ENCODE data around the gene VAV1.

DNA sequence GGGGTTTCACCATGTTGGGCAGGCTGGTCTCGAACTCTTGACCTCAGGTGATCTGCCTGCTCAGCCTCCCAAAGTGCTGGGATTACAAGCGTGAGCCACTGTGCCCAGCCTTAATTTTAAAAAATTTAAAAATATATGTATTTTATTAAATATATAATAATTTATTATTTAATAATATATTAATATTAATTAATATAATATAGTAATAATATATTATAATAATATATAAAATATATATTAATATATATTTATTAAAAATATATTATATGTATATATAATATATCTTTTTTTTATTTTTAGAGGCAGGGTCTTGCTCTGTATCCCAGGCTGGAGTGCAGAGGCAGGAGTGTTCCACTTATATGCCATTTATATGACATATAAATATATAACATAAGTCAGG lies 61.9 kb downstream of the VAV1 start:
- TF ChIP-seq, protein P1, sequence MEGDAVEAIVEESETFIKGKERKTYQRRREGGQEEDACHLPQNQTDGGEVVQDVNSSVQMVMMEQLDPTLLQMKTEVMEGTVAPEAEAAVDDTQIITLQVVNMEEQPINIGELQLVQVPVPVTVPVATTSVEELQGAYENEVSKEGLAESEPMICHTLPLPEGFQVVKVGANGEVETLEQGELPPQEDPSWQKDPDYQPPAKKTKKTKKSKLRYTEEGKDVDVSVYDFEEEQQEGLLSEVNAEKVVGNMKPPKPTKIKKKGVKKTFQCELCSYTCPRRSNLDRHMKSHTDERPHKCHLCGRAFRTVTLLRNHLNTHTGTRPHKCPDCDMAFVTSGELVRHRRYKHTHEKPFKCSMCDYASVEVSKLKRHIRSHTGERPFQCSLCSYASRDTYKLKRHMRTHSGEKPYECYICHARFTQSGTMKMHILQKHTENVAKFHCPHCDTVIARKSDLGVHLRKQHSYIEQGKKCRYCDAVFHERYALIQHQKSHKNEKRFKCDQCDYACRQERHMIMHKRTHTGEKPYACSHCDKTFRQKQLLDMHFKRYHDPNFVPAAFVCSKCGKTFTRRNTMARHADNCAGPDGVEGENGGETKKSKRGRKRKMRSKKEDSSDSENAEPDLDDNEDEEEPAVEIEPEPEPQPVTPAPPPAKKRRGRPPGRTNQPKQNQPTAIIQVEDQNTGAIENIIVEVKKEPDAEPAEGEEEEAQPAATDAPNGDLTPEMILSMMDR (conservative IDR thresholded peaks at IDR 0.05; ENCODE audit: low read depth in 2 of 2) = no peak
- no peak for TF ChIP-seq EZH2 (IDR thresholded peaks at IDR 0.05; ENCODE audit: low read depth, unreplicated experiment)
- TF ChIP-seq, protein P2, sequence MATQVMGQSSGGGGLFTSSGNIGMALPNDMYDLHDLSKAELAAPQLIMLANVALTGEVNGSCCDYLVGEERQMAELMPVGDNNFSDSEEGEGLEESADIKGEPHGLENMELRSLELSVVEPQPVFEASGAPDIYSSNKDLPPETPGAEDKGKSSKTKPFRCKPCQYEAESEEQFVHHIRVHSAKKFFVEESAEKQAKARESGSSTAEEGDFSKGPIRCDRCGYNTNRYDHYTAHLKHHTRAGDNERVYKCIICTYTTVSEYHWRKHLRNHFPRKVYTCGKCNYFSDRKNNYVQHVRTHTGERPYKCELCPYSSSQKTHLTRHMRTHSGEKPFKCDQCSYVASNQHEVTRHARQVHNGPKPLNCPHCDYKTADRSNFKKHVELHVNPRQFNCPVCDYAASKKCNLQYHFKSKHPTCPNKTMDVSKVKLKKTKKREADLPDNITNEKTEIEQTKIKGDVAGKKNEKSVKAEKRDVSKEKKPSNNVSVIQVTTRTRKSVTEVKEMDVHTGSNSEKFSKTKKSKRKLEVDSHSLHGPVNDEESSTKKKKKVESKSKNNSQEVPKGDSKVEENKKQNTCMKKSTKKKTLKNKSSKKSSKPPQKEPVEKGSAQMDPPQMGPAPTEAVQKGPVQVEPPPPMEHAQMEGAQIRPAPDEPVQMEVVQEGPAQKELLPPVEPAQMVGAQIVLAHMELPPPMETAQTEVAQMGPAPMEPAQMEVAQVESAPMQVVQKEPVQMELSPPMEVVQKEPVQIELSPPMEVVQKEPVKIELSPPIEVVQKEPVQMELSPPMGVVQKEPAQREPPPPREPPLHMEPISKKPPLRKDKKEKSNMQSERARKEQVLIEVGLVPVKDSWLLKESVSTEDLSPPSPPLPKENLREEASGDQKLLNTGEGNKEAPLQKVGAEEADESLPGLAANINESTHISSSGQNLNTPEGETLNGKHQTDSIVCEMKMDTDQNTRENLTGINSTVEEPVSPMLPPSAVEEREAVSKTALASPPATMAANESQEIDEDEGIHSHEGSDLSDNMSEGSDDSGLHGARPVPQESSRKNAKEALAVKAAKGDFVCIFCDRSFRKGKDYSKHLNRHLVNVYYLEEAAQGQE (IDR thresholded peaks at IDR 0.05; ENCODE audit: unreplicated experiment) = no peak
- no peak for TF ChIP-seq POLR2AphosphoS5 (IDR thresholded peaks at IDR 0.05; ENCODE audit: low read depth)
- TF ChIP-seq EZH2phosphoT487 (IDR thresholded peaks at IDR 0.05; ENCODE audit: unreplicated experiment) = no peak
- TF ChIP-seq CREB1 (CRISPR knock-in tag; IDR thresholded peaks at IDR 0.05; ENCODE audit: low read depth) = no peak
- TF ChIP-seq JUNB (IDR thresholded peaks at IDR 0.05; ENCODE audit: unreplicated experiment) = no peak
- TF ChIP-seq, protein P3, sequence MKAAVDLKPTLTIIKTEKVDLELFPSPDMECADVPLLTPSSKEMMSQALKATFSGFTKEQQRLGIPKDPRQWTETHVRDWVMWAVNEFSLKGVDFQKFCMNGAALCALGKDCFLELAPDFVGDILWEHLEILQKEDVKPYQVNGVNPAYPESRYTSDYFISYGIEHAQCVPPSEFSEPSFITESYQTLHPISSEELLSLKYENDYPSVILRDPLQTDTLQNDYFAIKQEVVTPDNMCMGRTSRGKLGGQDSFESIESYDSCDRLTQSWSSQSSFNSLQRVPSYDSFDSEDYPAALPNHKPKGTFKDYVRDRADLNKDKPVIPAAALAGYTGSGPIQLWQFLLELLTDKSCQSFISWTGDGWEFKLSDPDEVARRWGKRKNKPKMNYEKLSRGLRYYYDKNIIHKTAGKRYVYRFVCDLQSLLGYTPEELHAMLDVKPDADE (IDR thresholded peaks at IDR 0.05) = no peak
- TF ChIP-seq STAT1 (IDR thresholded peaks at IDR 0.05; ENCODE audit: unreplicated experiment) = no peak
- no peak for TF ChIP-seq NANOG (IDR thresholded peaks at IDR 0.05; ENCODE audit: borderline replicate concordance)
- TF ChIP-seq ZNF114 (CRISPR knock-in tag; IDR thresholded peaks at IDR 0.05) = no peak
- TF ChIP-seq ZNF331 (CRISPR knock-in tag; IDR thresholded peaks at IDR 0.05; ENCODE audit: low read depth) = no peak

All from GM23338 (cell line).